NCI-H1105 (cell line): ENCODE results near the gene TSPO2.

Source experiments
- DNase-seq: peaks from one replicate; lab custom pipeline; 2025; lab: John Stamatoyannopoulos, UW

TSPO2 gene

DNA sequence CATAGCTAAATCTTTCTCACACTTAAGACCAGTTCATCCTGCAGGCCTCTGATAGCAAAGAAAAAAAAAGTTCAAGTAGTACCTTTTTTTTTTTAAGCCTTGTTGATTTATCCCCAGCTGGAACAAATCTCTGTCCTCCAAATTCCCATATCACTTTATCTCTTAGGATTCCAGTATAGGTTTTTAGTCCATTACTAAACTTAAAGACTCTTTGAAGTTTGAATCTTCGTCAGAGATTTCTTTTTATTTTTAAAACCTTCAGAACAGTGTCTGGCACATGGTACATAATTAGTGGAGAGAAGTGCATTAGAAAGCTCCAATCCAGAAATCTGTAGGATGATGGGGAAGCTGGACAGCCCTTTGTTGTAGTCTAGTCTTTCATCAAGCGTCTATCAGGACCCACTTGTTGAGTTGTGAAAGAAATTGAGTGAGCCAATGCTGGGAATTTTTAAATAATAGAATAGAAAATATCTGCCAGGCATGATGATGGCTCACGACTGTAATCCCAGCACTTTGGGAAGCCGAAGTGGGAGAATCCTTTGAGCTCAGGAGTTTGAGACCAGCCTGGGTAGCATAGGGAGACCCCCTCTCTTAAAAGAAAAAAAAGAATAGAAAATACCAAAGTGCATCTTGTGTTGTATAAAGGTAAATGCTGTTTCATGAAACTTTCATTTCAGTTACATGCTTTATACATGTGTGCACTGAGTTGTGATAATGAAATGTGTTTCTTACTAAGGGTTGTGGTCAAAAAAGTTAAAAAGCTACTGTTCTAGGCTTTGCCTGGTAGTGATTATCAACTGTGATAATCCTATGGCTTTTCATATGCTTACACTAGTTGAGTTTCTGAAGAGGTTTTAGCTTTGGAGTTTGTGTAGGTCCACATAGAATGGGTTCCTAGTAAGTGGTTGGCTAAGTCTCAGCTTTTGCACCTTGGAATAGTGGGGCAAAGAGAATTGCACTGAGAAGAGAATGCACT is 33.7 kb downstream of the TSPO2 start:
- DNase-seq: no peak

DNA sequence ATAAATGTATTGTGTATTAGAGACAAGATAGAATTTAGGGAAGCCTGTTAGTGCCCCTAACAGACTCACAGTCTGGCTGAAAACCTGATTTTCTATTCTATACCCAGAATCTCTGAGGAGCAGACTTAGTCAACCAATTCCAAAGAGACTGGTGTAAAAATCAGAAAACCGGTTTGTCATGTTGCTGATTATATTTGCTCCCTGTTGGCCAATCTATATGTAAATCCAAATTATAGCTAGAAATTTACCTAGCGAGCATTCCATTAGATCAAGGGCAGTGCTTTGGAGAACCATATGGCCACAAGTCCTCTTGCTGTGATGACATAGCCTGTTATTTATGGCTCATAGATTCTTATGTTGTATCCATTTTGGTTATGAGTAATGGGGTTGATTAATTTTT is 35.3 kb downstream of the TSPO2 start:
- DNase-seq: no peak

DNA sequence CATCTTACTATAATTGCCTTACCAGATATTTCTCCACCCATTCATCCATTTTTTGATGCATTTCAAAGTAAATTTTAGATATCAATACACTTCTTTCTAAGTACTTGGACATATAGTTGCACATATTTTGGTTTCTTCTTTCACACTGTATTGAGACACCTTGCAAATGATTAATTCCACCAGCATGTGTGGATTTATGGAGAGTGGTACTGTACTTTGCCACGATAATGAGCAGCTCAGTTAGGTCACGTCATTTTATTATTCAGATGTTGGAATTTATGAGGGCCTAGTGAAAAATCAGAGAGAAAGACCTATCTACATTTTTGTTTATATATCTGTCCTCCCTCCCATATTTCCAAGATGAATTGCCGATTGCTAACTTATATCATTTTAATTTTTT is 35.8 kb downstream of the TSPO2 start:
- DNase-seq: no peak

DNA sequence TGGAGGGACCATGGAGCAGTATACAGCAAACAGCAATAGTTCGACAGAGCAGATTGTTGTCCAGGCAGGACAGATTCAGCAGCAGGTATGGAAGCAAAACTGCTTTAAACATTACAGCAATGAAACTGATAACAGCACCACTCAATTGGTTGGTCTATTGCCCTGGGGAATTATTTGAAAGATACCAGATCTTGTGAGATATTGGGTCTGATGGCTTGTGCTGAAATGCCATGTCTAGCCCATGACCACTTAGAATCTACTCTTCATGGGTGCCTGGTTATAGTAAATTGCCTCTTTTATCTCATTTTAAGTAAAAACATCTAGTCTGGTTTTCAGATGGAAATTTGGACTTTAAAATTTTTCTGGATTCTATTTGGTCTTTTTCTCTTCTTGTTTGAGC is 36.8 kb downstream of the TSPO2 start:
- no peak for DNase-seq

DNA sequence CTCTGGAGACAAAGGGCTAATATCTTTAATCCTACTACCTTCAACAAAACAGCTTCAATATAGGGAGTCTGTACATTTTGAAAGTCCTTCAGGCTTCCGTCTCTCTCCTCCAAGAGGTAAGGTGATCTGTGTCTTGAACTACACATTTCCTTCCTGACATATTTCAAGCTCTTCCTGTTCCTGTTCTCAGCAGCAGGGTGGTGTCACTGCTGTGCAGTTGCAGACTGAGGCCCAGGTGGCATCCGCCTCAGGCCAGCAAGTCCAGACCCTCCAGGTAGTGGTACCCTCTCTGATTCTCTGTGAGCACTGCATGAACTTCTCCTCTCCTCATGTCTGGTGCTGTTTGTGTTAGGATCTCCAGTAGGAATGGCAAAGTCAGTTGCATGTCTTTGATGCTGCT is 38.4 kb downstream of the TSPO2 start:
- DNase-seq: no peak

DNA sequence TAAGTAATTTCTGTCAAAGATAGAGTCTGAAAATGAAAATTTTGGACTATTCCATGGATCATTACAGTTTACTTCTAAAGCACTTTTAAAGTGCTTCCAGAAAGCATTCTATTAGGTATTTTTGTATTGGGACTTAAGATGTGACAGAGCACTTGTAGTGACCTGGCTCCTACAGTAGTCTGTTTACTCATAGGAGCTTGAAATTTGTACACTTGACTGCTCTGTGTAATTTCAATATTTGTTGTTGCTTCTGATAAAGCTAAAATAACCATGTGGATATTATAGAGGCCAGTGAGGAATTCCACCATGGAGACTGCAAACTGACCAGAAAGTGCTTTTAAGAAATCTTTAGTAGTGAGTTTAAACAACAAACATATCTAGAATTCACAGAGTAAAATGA is 40.8 kb downstream of the TSPO2 start:
- no peak for DNase-seq

DNA sequence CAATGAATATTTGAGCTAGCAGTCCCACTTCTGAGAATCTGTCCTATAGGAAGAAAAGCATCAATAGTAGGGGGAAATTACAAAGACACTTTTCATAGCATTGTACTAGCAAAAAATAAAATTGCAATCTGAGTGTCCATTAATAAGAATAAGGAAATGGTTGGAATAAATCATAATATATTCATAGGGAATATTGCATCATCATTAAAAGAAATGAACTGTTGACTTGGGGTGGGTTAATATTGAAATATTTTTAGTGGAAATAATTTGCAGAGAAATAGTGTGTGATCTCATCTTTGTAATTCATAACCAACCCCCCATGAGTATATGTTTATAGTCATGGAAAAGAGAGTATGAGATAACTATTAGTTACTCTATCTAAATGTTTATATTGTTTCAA is 42.9 kb downstream of the TSPO2 start:
- DNase-seq: no peak

DNA sequence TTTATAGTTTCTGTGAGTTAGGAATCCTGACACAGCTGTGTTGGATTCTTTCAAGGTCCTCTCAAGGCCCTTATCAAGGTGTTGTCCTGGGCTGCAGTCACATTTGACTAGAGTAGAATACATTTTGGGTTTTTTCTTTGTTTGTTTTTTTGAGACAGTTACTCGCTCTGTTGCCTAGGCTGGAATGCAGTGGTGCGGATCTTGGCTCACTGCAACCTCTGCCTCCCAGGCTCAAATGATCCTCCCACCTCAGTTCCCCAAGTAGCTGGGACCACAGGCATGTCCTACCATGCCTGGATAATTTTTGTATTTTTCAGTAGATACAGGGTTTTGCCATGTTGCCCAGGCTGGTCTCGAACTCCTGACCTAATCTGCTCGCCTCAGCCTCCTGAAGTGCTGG is 46.2 kb downstream of the TSPO2 start:
- no peak for DNase-seq

DNA sequence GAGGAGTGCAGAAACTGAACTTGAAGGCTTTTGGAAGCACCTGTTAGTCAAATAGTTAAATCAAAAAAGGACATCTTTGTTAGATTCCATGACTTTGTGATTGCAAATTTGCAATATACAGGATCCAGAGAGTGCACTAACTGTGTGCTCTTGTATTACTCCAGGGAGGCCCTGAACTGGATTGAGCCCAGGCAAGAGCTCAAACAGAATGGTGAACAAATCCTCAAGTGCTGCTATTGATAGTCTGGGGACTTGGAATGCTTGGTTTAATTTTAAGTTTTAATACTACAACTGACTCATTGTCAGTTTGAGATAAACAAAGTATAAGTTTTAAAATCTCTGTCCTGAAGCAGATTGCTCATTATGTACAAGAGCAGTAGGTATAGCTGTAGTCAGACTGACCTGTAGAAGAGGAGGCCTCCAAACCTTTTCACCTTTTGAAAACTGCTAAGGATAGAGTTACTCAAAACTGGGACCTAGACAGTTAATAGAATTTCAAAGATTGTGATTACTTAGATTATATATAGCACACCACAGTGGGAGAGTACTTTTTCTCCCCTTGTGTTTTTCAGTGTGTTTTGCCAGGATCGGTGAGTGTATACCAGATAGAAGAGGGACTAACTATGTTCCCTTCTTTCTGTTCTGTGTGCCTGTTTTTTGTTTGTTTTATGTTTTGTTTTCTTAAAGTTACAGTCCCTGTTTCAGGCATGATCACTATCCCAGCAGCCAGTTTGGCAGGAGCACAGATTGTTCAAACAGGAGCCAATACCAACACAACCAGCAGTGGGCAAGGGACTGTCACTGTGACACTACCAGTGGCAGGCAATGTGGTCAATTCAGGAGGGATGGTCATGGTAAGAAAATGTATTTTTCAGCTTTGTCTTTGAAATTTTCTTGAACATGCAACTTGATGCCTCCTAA is 48.8 kb downstream of the TSPO2 start:
- DNase-seq: no peak

DNA sequence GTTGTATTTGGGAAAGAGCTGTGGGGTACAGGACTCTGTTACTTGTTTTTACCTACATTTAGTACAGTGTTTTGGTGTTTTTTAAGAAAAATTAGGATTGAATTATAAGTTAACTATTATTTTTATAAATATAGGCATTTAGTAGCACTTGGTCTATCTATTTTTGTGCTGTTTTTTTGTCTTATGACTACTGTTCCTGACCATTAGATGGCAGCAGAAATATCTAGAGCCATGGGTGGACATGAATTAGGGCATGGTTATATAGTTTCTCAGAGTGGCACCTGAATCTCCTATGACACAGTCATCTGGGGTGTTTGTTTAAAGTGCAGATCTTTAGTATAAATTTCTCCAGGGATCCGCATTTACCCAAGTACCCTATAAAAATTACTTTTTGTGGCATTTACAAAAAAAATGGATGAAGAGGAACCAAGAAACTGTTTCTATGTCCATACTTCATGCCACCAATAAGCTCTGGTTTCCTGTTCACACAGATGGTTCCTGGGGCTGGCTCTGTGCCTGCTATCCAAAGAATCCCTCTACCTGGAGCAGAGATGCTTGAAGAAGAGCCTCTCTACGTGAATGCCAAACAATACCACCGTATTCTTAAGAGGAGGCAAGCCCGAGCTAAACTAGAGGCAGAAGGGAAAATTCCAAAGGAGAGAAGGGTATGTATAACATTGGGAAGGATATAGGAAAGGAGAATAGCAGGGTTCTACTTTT is 50.3 kb downstream of the TSPO2 start:
- no peak for DNase-seq

DNA sequence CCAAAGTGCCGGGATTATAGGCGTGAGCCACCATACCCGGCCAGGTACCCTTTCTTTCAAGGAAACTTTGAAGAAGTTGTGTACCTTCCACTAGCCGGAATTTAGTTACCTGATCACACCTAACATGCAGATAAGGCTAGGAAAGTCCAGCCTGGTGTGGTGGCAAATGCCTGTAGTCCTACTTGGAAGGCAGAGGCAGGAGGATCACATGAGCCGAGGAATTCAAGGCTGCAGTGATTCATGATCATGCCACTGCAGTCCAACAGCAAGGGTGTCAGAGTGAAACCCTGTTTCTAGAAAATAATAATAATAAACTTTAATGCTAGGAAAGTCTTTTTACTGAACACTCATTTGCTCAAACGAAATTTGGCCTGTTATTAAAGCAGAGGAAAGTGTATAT is 51.5 kb downstream of the TSPO2 start:
- DNase-seq: no peak
